HUDEP-2 (cell line): ENCODE results near the gene GSTM1.

Source experiments
- DNase-seq, 76 experiments: peaks; one replicate each; lab custom pipeline; 2025; ENCODE audit not compliant: unreplicated experiment in 76 of 76; lab: John Stamatoyannopoulos, UW

Gene GSTM1

DNA sequence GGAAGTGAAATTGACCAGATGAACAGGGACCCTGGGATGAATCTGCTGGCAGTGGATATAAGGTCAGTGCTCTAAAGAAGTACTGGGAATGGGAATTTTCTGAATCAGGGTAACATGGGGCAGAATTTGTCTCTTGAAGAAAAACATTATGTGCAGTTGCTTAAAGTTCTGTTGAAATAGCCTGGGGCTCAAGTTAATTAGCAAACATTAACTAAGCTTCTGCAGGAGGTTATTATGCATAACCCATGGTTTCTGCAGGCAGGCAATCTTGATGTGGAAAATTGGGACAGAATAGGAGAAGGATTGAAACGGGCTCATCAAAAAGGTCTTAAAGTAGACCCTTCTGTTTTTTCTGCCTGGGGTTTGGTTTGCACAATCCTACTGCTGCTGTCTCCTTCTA is 38.4 kb downstream of the GSTM1 start:
- DNase-seq, result no peak

- DNase-seq, result no peak
These were observed 39.2 kb downstream of the GSTM1 start for GRCh38 chr1:109726728-109727373.

DNA sequence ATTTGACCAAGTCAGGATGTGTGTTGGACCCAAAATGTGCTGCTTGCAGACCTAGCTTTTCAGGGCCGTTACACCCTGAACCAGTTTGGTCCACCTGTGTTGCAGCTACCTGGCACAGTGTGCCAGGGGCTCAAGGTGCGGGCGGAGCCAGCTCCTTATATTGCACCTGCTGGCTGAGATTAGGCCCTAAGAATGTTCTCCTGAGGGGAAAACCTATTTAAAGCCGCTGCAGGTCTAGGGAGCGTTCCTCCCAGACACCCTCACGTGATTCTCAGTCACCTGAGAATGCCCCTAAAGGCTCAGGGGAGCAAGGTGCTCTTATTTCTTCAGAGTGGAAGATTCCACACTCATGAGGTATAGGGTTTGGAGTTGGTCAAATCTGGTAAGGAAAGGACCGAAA is 41.3 kb downstream of the GSTM1 start:
- DNase-seq, result no peak

DNA sequence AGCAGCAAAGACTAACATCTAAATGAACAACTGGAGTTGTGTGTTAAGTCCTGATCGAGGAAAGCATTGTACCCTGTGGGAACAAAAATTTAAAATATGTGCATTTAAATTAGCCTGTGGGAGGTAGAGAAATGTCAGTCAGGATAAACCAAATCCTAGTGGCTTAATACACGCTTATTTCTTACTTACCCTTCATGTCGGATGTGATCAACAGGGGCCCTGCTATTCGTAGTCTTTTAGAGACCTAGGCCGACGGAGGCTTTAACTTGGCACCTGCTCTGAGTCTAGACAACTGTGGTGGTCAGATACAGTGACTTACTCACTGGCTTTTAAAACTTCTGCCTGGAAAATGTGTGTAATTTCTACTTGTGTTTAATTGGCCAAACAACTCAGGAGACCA is 43.0 kb downstream of the GSTM1 start:
- DNase-seq, result no peak

GRCh38 chr1:109732390-109732881 is 44.8 kb downstream of the GSTM1 start:
- peak in 1 of 76 experiments; percentile 4 for DNase-seq

- no peak for DNase-seq
These were observed 45.7 kb downstream of the GSTM1 start for GRCh38 chr1:109733236-109733870.

DNA sequence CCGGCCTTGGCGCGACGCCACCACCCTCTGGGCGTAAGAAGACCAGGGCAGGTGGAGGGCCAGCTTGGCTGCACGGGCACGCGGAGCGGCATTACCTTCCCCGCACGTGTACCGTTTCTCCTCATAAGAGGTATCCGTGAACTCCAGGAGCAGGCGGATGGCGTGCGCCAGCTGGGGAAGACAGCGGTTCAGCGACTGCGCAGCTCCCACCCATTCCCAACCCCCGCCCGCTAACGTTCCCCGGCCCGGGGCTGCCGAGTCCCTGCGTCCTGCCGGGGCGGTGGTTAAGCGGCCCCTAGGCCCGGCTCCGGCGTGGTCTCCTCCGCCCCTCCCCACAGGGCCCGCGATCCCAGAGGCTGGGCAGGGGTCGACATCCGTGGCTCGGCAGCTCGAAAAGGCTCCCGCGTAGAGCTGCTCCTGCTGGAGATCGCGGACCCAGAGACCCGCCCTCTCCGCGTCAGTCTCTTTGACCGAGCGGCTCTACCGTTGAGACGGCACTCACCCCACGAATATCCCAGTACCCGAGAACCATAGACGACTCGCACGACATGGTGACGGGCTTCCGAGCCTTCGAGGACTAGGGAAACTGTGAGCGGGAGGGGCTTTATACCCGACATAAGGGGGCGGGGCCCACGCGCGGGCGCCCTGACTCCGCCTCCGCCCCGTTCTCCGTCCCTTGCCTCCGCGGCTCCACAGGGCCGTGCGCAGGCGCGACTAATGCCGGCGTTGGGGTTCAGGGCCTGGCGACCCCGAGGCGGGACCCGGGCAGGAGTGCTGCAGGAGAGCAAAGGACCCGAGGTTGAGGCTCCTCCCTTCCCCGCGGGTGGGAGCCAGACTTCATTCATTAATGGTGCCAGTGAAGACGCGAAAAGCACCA is 52.4 kb downstream of the GSTM1 start:
- peak in 68 of 76 experiments; percentile 13 to 82 (median 65) for DNase-seq

- no peak for DNase-seq
These were observed 53.2 kb downstream of the GSTM1 start, which contains the start of gene GSTM3 for GRCh38 chr1:109740615-109741373. GSTM3 (minus strand) TSS chr1:109741038; CDS start chr1:109740287, 751 bp downstream.
